Activated CD4-positive, alpha-beta memory T cell treated with anti-CD3 and anti-CD28 coated beads, Interleukin-2, amount 10 ng/mL, durations not matched to agents 7 days and 5 days (primary cell): ENCODE data around the gene CD6. TPM values are rescaled to one million over a fixed set of nuclear protein-coding genes. Genes with fewer than 3 reads are reported as not detected.

Experiments used
- CTCF ChIA-PET: fragments of 350-600 bp; sonication (Branson Sonifier 250); formaldehyde crosslinking; loops from one replicate; lab custom pipeline; 2021; ENCODE audit warnings: antibody characterized with exemption, inconsistent platforms; lab: Charles Lee
- POLR2A ChIA-PET: fragments of 350-600 bp; sonication (Branson Sonifier 250); formaldehyde crosslinking; loops from one replicate; lab custom pipeline; 2021; ENCODE audit warnings: antibody characterized with exemption; lab: Charles Lee
- DNase-seq: peaks from one replicate; pipeline ENCODE4 v3.0.0-alpha.2; 2020
- H3K27ac Mint-ChIP-seq: one replicate; pipeline ENCODE4 v1.8.0; 2021; ENCODE audit warnings: mild to moderate bottlenecking, mixed read lengths
- H3K27me3 Mint-ChIP-seq: one replicate; pipeline ENCODE4 v1.8.0; 2021; ENCODE audit warnings: mixed read lengths
- H3K36me3 Mint-ChIP-seq: one replicate; pipeline ENCODE4 v1.8.0; 2021; ENCODE audit warnings: low read depth, mixed read lengths
- H3K4me1 Mint-ChIP-seq: one replicate; pipeline ENCODE4 v1.8.0; 2021; ENCODE audit warnings: mixed read lengths
- H3K4me3 Mint-ChIP-seq: one replicate; pipeline ENCODE4 v1.8.0; 2021; ENCODE audit warnings: mild to moderate bottlenecking, mixed read lengths
- H3K9me3 Mint-ChIP-seq: one replicate; pipeline ENCODE4 v1.8.0; 2021; ENCODE audit warnings: mixed read lengths
- total RNA-seq, 2 experiments: library from RNA; stranded (reverse); gene quantifications; one replicate each; pipeline ENCODE4 v1.2.3, GENCODE V29; 2021

The CD6 gene
- total RNA-seq, 2 experiments from 2014 or later: 293 to 299 TPM

GRCh38 chr11:60994541-60995080, 23.1 kb downstream of the CD6 start:
- Mint-ChIP-seq H3K27me3 (no peaks in the 10 kb centered on the region), H3K36me3 (peaks cover 65% of the 10 kb centered on the region), H3K4me1 (peaks cover 76% of the 10 kb centered on the region), H3K9me3 (no peaks in the 10 kb centered on the region), H3K4me3 (peak overlapping the region; percentile 66), H3K27ac (peak overlapping the region; percentile 81)
- DNase-seq: peak; percentile 48
- ChIA-PET CTCF (interaction anchor here (0.7 to 5.8 kb wide), 9 partner anchors 9 to 391 kb away, joined by 3 to 27 read pairs (median 5); partner anchors contain the start of gene CD6), POLR2A (interaction anchor here (0.8 to 6.9 kb wide), 15 partner anchors 9 to 117 kb away, joined by 3 to 53 read pairs (median 4); no protein-coding TSS in a partner anchor)

GRCh38 chr11:60995798-60996197, 24.3 kb downstream of the CD6 start:
- Mint-ChIP-seq H3K9me3 (no peaks in the 10 kb centered on the region), H3K4me3 (no peak overlapping the region), H3K27me3 (no peaks in the 10 kb centered on the region), H3K36me3 (peaks cover 61% of the 10 kb centered on the region), H3K27ac (peak overlapping the region; percentile 81), H3K4me1 (peaks cover 74% of the 10 kb centered on the region)
- DNase-seq: no peak
- POLR2A ChIA-PET: interaction anchor here (0.8 to 6.9 kb wide), 7 partner anchors 8 to 109 kb away, joined by 3 to 53 read pairs (median 4); no protein-coding TSS in a partner anchor
- CTCF ChIA-PET: interaction anchor here (1.7 to 2.0 kb wide), 2 partner anchors 14 to 81 kb away, joined by 4 to 6 read pairs; no protein-coding TSS in a partner anchor

- no peak for DNase-seq
- no peaks in the 10 kb centered on the region for H3K9me3 Mint-ChIP-seq
- peaks cover 59% of the 10 kb centered on the region for H3K36me3 Mint-ChIP-seq
- H3K27ac Mint-ChIP-seq: peak overlapping the region; percentile 16
- POLR2A ChIA-PET: interaction anchor here (0.8 to 6.9 kb wide), 7 partner anchors 8 to 133 kb away, joined by 3 to 53 read pairs (median 4); no protein-coding TSS in a partner anchor
- CTCF ChIA-PET: no interaction called here
- no peak overlapping the region for H3K4me3 Mint-ChIP-seq
- H3K27me3 Mint-ChIP-seq: no peaks in the 10 kb centered on the region
- H3K4me1 Mint-ChIP-seq: peaks cover 71% of the 10 kb centered on the region
Measured at GRCh38 chr11:60996381-60997138, 25.1 kb downstream of the CD6 start.

- ChIA-PET CTCF (interaction anchor here (0.9 to 1.2 kb wide), 2 partner anchors 29 to 86 kb away, joined by 3 read pairs; partner anchors contain the start of gene CD6), POLR2A (interaction anchor here (0.9 kb wide), 1 partner anchor 18 kb away, joined by 3 read pairs; no protein-coding TSS in a partner anchor)
- Mint-ChIP-seq H3K4me1 (peaks cover 78% of the 10 kb centered on the region), H3K9me3 (no peaks in the 10 kb centered on the region), H3K27me3 (no peaks in the 10 kb centered on the region), H3K36me3 (peaks cover 55% of the 10 kb centered on the region), H3K27ac (no peak overlapping the region), H3K4me3 (no peak overlapping the region)
- no peak for DNase-seq
Measured at GRCh38 chr11:61000426-61000825, 28.9 kb downstream of the CD6 start.

GRCh38 chr11:61001931-61002330, 30.5 kb downstream of the CD6 start:
- ChIA-PET POLR2A (interaction anchor here (0.8 kb wide), 1 partner anchor 40 kb away, joined by 3 read pairs; no protein-coding TSS in a partner anchor), CTCF (no interaction called here)
- H3K27me3 Mint-ChIP-seq: no peaks in the 10 kb centered on the region
- no peaks in the 10 kb centered on the region for H3K9me3 Mint-ChIP-seq
- H3K4me1 Mint-ChIP-seq: peaks cover 78% of the 10 kb centered on the region
- no peak for DNase-seq
- peak overlapping the region; percentile 31 for H3K27ac Mint-ChIP-seq
- peaks cover 51% of the 10 kb centered on the region for H3K36me3 Mint-ChIP-seq
- H3K4me3 Mint-ChIP-seq: no peak overlapping the region

- CTCF ChIA-PET: no interaction called here
- H3K27ac Mint-ChIP-seq: peak overlapping the region; percentile 38
- no peaks in the 10 kb centered on the region for H3K9me3 Mint-ChIP-seq
Measured at GRCh38 chr11:61002598-61002997, 31.1 kb downstream of the CD6 start.

GRCh38 chr11:61004180-61004611, 32.7 kb downstream of the CD6 start:
- H3K36me3 Mint-ChIP-seq: peaks cover 62% of the 10 kb centered on the region
- peak; percentile 43 for DNase-seq
- H3K27ac Mint-ChIP-seq: peak overlapping the region; percentile 83
- H3K27me3 Mint-ChIP-seq: no peaks in the 10 kb centered on the region
- peaks cover 77% of the 10 kb centered on the region for H3K4me1 Mint-ChIP-seq
- ChIA-PET POLR2A (interaction anchor here (0.5 to 5.2 kb wide), 22 partner anchors 10 to 125 kb away, joined by 3 to 35 read pairs (median 5); no protein-coding TSS in a partner anchor), CTCF (interaction anchor here (1.2 to 2.0 kb wide), 2 partner anchors 9 to 34 kb away, joined by 4 to 5 read pairs; no protein-coding TSS in a partner anchor)
- peak overlapping the region; percentile 53 for H3K4me3 Mint-ChIP-seq
- H3K9me3 Mint-ChIP-seq: no peaks in the 10 kb centered on the region

More at GRCh38 chr11:61002598-61002997, 31.1 kb downstream of the CD6 start:
- POLR2A ChIA-PET: interaction anchor here (2.5 kb wide), 1 partner anchor 40 kb away, joined by 9 read pairs; no protein-coding TSS in a partner anchor
- Mint-ChIP-seq H3K4me1 (peaks cover 80% of the 10 kb centered on the region), H3K4me3 (no peak overlapping the region), H3K36me3 (peaks cover 55% of the 10 kb centered on the region), H3K27me3 (no peaks in the 10 kb centered on the region)
- no peak for DNase-seq

GRCh38 chr11:61004761-61005181, 33.3 kb downstream of the CD6 start:
- Mint-ChIP-seq H3K9me3 (no peaks in the 10 kb centered on the region), H3K36me3 (peaks cover 68% of the 10 kb centered on the region), H3K4me1 (peaks cover 80% of the 10 kb centered on the region), H3K27me3 (no peaks in the 10 kb centered on the region), H3K27ac (peak overlapping the region; percentile 83), H3K4me3 (peak overlapping the region; percentile 53)
- ChIA-PET CTCF (interaction anchor here (1.0 to 2.0 kb wide), 4 partner anchors 10 to 76 kb away, joined by 3 to 5 read pairs (median 4); no protein-coding TSS in a partner anchor), POLR2A (interaction anchor here (0.7 to 5.2 kb wide), 21 partner anchors 9 to 124 kb away, joined by 3 to 35 read pairs (median 5); no protein-coding TSS in a partner anchor)
- DNase-seq: peak; percentile 48

- no peaks in the 10 kb centered on the region for H3K27me3 Mint-ChIP-seq
- H3K4me3 Mint-ChIP-seq: no peak overlapping the region
- ChIA-PET POLR2A (interaction anchor here (0.6 to 5.2 kb wide), 5 partner anchors 12 to 35 kb away, joined by 3 to 35 read pairs (median 6); no protein-coding TSS in a partner anchor), CTCF (no interaction called here)
- H3K27ac Mint-ChIP-seq: peak overlapping the region; percentile 26
- no peaks in the 10 kb centered on the region for H3K9me3 Mint-ChIP-seq
- DNase-seq: no peak
- H3K4me1 Mint-ChIP-seq: peaks cover 64% of the 10 kb centered on the region
- peaks cover 68% of the 10 kb centered on the region for H3K36me3 Mint-ChIP-seq
Measured at GRCh38 chr11:61007383-61007955, 36.0 kb downstream of the CD6 start.

GRCh38 chr11:61007956-61008896, 36.7 kb downstream of the CD6 start:
- ChIA-PET POLR2A (interaction anchor here (0.6 to 5.2 kb wide), 7 partner anchors 10 to 34 kb away, joined by 3 to 35 read pairs (median 6); no protein-coding TSS in a partner anchor), CTCF (no interaction called here)
- Mint-ChIP-seq H3K4me3 (no peak overlapping the region), H3K27me3 (no peaks in the 10 kb centered on the region), H3K9me3 (no peaks in the 10 kb centered on the region), H3K36me3 (peaks cover 71% of the 10 kb centered on the region), H3K4me1 (peaks cover 56% of the 10 kb centered on the region), H3K27ac (peak overlapping the region; percentile 24)
- no peak for DNase-seq

- Mint-ChIP-seq H3K4me3 (no peak overlapping the region), H3K4me1 (peaks cover 49% of the 10 kb centered on the region), H3K27me3 (no peaks in the 10 kb centered on the region), H3K36me3 (peaks cover 75% of the 10 kb centered on the region), H3K9me3 (no peaks in the 10 kb centered on the region), H3K27ac (peak overlapping the region; percentile 19)
- DNase-seq: no peak
- ChIA-PET POLR2A (interaction anchor here (1.1 to 4.1 kb wide), 2 partner anchors 9 to 18 kb away, joined by 3 to 13 read pairs; no protein-coding TSS in a partner anchor), CTCF (no interaction called here)
Measured at GRCh38 chr11:61008971-61009370, 37.5 kb downstream of the CD6 start.
